ENCODE results near the gene JAZF1.

The JAZF1 gene

GRCh38 chr7:27955011-27955410 is 225.6 kb downstream of the JAZF1 start:
- TF ChIP-seq BACH2 (CRISPR knock-in tag; IDR thresholded peaks at IDR 0.05; ENCODE audit: borderline replicate concordance) (no peak), ZFP30 (CRISPR knock-in tag; IDR thresholded peaks at IDR 0.05) (no peak), ARNTL (CRISPR knock-in tag; IDR thresholded peaks at IDR 0.05; ENCODE audit: borderline replicate concordance, low read depth) (no peak), ESRRG (CRISPR knock-in tag; IDR thresholded peaks at IDR 0.05) (no peak), ISL1 (CRISPR knock-in tag; IDR thresholded peaks at IDR 0.05) (no peak), CSRNP3 (CRISPR knock-in tag; IDR thresholded peaks at IDR 0.05) (no peak), GLIS3 (CRISPR knock-in tag; IDR thresholded peaks at IDR 0.05) (no peak), TCF4 (CRISPR knock-in tag; IDR thresholded peaks at IDR 0.05; ENCODE audit: borderline replicate concordance) (no peak), RARB (CRISPR knock-in tag; IDR thresholded peaks at IDR 0.05) (no peak), ZNF8 (CRISPR knock-in tag; IDR thresholded peaks at IDR 0.05) (no peak), ZNF565 (CRISPR knock-in tag; conservative IDR thresholded peaks at IDR 0.05; ENCODE audit: low read depth) (no peak)
- no peak for ATAC-seq

GRCh38 chr7:27953777-27954176 is 226.8 kb downstream of the JAZF1 start:
- no peak for TF ChIP-seq ZNF8 (CRISPR knock-in tag; IDR thresholded peaks at IDR 0.05)
- no peak for TF ChIP-seq RARB (CRISPR knock-in tag; IDR thresholded peaks at IDR 0.05)
- no peak for TF ChIP-seq CSDC2 (CRISPR knock-in tag; IDR thresholded peaks at IDR 0.05)
- TF ChIP-seq ISL1 (CRISPR knock-in tag; IDR thresholded peaks at IDR 0.05), result no peak
- TF ChIP-seq ZFP30 (CRISPR knock-in tag; IDR thresholded peaks at IDR 0.05), result no peak
- no peak for TF ChIP-seq TCF4 (CRISPR knock-in tag; IDR thresholded peaks at IDR 0.05; ENCODE audit: borderline replicate concordance)
- TF ChIP-seq PPARA (CRISPR knock-in tag; IDR thresholded peaks at IDR 0.05; ENCODE audit: borderline replicate concordance), result no peak
- no peak for TF ChIP-seq CSRNP3 (CRISPR knock-in tag; IDR thresholded peaks at IDR 0.05)
- no peak for TF ChIP-seq ARNTL (CRISPR knock-in tag; IDR thresholded peaks at IDR 0.05; ENCODE audit: borderline replicate concordance, low read depth)
- no peak for TF ChIP-seq OSR1 (CRISPR knock-in tag; IDR thresholded peaks at IDR 0.05)
- no peak for TF ChIP-seq ZC3H10 (CRISPR knock-in tag; IDR thresholded peaks at IDR 0.05)
- TF ChIP-seq ESRRG (CRISPR knock-in tag; IDR thresholded peaks at IDR 0.05), result no peak
- no peak for TF ChIP-seq BACH2 (CRISPR knock-in tag; IDR thresholded peaks at IDR 0.05; ENCODE audit: borderline replicate concordance)
- TF ChIP-seq GLIS3 (CRISPR knock-in tag; IDR thresholded peaks at IDR 0.05), result no peak
- no peak for TF ChIP-seq CREB5 (CRISPR knock-in tag; IDR thresholded peaks at IDR 0.05; ENCODE audit: low read depth)
- no peak for TF ChIP-seq SNAI2 (CRISPR knock-in tag; IDR thresholded peaks at IDR 0.05)
- TF ChIP-seq PATZ1 (CRISPR knock-in tag; IDR thresholded peaks at IDR 0.05; ENCODE audit: borderline replicate concordance), result no peak
- no peak for TF ChIP-seq ZNF70 (CRISPR knock-in tag; IDR thresholded peaks at IDR 0.05)
- no peak for ATAC-seq

GRCh38 chr7:27953361-27953760 is 227.2 kb downstream of the JAZF1 start:
- TF ChIP-seq ZC3H10 (CRISPR knock-in tag; IDR thresholded peaks at IDR 0.05), result no peak
- no peak for TF ChIP-seq PPARA (CRISPR knock-in tag; IDR thresholded peaks at IDR 0.05; ENCODE audit: borderline replicate concordance)
- TF ChIP-seq ESRRG (CRISPR knock-in tag; IDR thresholded peaks at IDR 0.05), result no peak
- no peak for TF ChIP-seq GLIS3 (CRISPR knock-in tag; IDR thresholded peaks at IDR 0.05)
- no peak for TF ChIP-seq ARNTL (CRISPR knock-in tag; IDR thresholded peaks at IDR 0.05; ENCODE audit: borderline replicate concordance, low read depth)
- no peak for TF ChIP-seq TCF4 (CRISPR knock-in tag; IDR thresholded peaks at IDR 0.05; ENCODE audit: borderline replicate concordance)
- no peak for TF ChIP-seq TSHZ2 (CRISPR knock-in tag; IDR thresholded peaks at IDR 0.05)
- no peak for ATAC-seq
